ENCODE data around the gene PRUNE2. TPM values are rescaled to one million over a fixed set of nuclear protein-coding genes. Genes with fewer than 3 reads are reported as not detected.

The PRUNE2 gene
- total RNA-seq, 6 donors from 2014 or later: 5.6 to 20.4 (median 8.8) TPM

GRCh38 chr9:76564297-76564696, 341.6 kb downstream of the PRUNE2 start:
- ATAC-seq (ENCODE audit: low FRiP score in 2 of 2) (no peak), DNase-seq (no peak)
- TF ChIP-seq EP300 (IDR thresholded peaks at IDR 0.05) (no peak), POLR2A (IDR thresholded peaks at IDR 0.05) (no peak), POLR2AphosphoS5 (IDR thresholded peaks at IDR 0.05) (no peak), CTCF (IDR thresholded peaks at IDR 0.05) (no peak)
- Histone ChIP-seq H3K4me1 (no peaks in the 10 kb centered on the region), H3K36me3 (no peaks in the 10 kb centered on the region), H3K27me3 (no peaks in the 10 kb centered on the region), H3K4me3 (no peak overlapping the region), H3K9me3 (no peaks in the 10 kb centered on the region), H3K27ac (no peak overlapping the region)

GRCh38 chr9:76562511-76562911, 343.4 kb downstream of the PRUNE2 start:
- TF ChIP-seq CTCF (IDR thresholded peaks at IDR 0.05): no peak
- no peak for TF ChIP-seq POLR2AphosphoS5 (IDR thresholded peaks at IDR 0.05)
- no peak for TF ChIP-seq EP300 (IDR thresholded peaks at IDR 0.05)
- TF ChIP-seq POLR2A (IDR thresholded peaks at IDR 0.05): no peak
- peak in 1 of 2 donors; percentile 80 for ATAC-seq (ENCODE audit: low FRiP score in 2 of 2)
- H3K27ac ChIP-seq: peak overlapping the region in 1 of 4 donors; percentile 50
- no peaks in the 10 kb centered on the region for H3K36me3 ChIP-seq
- no peak for DNase-seq
- no peaks in the 10 kb centered on the region for H3K4me1 ChIP-seq
- no peaks in the 10 kb centered on the region for H3K9me3 ChIP-seq
- H3K27me3 ChIP-seq: no peaks in the 10 kb centered on the region
- H3K4me3 ChIP-seq: no peak overlapping the region

GRCh38 chr9:76561900-76562299, 344.0 kb downstream of the PRUNE2 start:
- WGBS, 2 donors: 87 to 88% methylated on average over 1 of the region's 1 CpG
- H3K36me3 ChIP-seq: no peaks in the 10 kb centered on the region
- no peaks in the 10 kb centered on the region for H3K4me1 ChIP-seq
- DNase-seq (no peak), ATAC-seq (ENCODE audit: low FRiP score in 2 of 2) (no peak)
- H3K27me3 ChIP-seq: no peaks in the 10 kb centered on the region
- no peak overlapping the region for H3K4me3 ChIP-seq
- TF ChIP-seq POLR2A (IDR thresholded peaks at IDR 0.05) (no peak), POLR2AphosphoS5 (IDR thresholded peaks at IDR 0.05) (no peak), EP300 (IDR thresholded peaks at IDR 0.05) (no peak), CTCF (IDR thresholded peaks at IDR 0.05) (no peak)
- H3K9me3 ChIP-seq: no peaks in the 10 kb centered on the region
- H3K27ac ChIP-seq: peak overlapping the region in 2 of 4 donors; percentile 36 to 50

Small RNA genes lying within 50 kb of the gene (small RNA-seq; reads per million reads assigned to genes)
- gene AL359314.1: 0 reads per million in 4 donors

Other genes starting within 250 kb of the PRUNE2 start
- under 1 TPM in 1 of 6 donors, not detected in 5; 0.17 TPM for gene PCA3, start 141.7 kb downstream of the PRUNE2 start, total RNA-seq
- gene FOXB2, start 113.5 kb upstream of the PRUNE2 start, total RNA-seq: not detected

All from upper lobe of left lung (tissue), 6 donors.